A549 treated with CpdA at 1 μM for 4 hours (cell line): ENCODE data around the gene NDUFAF5. TPM values are rescaled to one million over a fixed set of nuclear protein-coding genes. Genes with fewer than 3 reads are reported as not detected.

Source experiments
- total RNA-seq: library from RNA; stranded (reverse); fragments of 200-300 nt; extraction: Qiagen RNA extraction; gene quantifications from 5 replicates; pipeline ENCODE4 v1.2.3, GENCODE V29; 2022; ENCODE audit warnings: low read depth

Gene NDUFAF5, protein sequence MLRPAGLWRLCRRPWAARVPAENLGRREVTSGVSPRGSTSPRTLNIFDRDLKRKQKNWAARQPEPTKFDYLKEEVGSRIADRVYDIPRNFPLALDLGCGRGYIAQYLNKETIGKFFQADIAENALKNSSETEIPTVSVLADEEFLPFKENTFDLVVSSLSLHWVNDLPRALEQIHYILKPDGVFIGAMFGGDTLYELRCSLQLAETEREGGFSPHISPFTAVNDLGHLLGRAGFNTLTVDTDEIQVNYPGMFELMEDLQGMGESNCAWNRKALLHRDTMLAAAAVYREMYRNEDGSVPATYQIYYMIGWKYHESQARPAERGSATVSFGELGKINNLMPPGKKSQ
- total RNA-seq: 32.5 to 37.8 TPM (median 34.4 TPM) in 5 replicates

DNA sequence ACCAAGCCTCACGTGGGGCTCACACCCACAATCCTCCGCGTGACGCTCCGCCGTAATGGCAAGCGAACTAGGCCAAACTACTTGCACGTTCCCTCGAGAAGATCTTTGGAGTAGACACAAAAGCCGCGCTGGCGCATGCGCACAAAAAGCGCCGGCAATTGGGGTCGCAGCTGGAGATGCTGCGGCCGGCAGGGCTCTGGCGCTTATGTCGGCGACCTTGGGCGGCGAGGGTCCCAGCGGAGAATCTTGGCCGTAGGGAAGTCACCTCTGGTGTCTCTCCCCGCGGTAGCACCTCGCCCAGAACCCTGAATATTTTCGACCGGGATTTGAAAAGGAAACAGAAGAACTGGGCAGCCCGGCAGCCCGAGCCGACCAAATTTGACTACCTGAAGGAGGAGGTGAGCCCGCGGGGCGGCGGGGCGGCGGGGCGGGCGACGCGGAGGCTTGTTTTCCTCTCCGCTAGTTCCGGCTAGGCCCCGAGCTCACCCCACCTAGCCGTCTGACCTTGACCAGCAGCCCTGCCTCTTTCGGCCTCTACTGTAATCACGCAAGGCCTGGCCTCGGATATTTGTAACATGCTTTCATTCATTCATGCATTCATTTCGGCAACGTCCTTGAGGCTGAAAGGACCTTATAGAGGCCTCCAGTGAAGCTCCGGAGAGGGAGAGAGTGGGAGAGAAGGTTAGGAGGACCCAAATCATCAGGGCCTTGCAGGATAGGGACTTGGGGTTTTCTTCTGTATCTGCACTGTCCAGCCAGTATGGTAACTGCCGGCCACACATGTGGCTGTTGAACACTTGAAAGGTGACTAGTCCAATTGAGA, at the start of gene NDUFAF5, which contains the start of gene ESF1:
Gene NDUFAF5, plus strand, starts transcription at position 136 of the 823 bp plus-strand sequence. Its CDS starts 41 bp downstream, at position 177.
Gene ESF1, minus strand, starts transcription at position 27 of the 823 bp plus-strand sequence. CDS start 1,779 bp downstream, outside the sequence.

Other genes starting within 250 kb of the NDUFAF5 start
- 9.4 to 12.2 TPM (median 10.5 TPM) in 5 replicates for gene TASP1, start 146.1 kb upstream of the NDUFAF5 start, total RNA-seq
- gene ESF1, start 109 bp upstream of the NDUFAF5 start, total RNA-seq: 20.6 to 35.2 TPM (median 25.0 TPM) in 5 replicates
- gene SEL1L2, start 205.6 kb downstream of the NDUFAF5 start, total RNA-seq: not detected in 5 replicates
- gene MACROD2, start 210.5 kb downstream of the NDUFAF5 start, total RNA-seq: 0.50 to 1.1 TPM (median 0.79 TPM) in 5 replicates